GM19240 (cell line): ENCODE measurements around the gene ADGRG7.

Experiments
- DNase-seq: peaks from one replicate; pipeline ENCODE4 v3.0.0; 2011; ENCODE audit warnings: low spot score; ENCODE audit not compliant: insufficient read length

The ADGRG7 gene

DNA sequence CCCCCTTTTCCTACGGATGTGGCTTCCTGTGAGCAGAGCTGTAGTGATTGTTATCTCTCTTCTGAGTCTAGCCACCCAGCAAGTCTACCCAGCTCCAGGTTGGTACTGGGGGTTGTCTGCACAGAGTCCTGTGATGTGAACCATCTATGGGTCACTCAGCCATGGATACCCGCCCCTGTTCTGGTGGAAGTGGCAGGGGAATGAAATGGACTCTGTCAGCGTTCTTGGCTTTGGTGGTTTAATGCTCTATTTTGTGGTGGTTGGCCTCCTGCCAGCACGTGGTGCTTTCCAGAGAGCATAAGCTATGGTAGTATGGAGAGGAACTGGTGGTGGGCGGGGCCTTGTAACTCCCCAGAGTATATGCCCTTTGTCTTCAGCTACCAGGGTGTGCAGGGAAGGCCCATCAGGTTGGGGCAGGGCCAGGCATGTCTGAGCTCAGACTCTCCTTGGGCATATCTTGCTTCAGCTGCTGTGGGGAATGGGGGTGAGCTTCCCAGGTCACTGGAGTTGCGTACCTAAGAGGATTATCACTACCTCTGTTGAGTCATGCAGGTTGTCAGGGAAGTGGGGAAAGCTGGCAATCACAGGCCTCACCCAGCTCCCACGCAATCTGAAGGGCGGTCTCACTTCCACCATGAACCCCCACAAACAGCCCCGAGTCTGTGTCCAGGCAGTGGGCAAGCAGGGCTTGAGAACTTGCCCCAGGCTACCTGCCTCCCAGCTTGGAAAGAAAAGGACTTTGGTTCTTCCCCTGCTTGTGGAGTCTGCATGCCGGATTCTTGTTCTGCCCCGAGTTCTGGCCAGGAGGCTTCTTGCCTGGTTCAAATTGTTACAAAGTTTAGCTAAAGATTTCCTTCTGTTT, 9.0 kb upstream of the ADGRG7 start:
- DNase-seq, result no peak

DNA sequence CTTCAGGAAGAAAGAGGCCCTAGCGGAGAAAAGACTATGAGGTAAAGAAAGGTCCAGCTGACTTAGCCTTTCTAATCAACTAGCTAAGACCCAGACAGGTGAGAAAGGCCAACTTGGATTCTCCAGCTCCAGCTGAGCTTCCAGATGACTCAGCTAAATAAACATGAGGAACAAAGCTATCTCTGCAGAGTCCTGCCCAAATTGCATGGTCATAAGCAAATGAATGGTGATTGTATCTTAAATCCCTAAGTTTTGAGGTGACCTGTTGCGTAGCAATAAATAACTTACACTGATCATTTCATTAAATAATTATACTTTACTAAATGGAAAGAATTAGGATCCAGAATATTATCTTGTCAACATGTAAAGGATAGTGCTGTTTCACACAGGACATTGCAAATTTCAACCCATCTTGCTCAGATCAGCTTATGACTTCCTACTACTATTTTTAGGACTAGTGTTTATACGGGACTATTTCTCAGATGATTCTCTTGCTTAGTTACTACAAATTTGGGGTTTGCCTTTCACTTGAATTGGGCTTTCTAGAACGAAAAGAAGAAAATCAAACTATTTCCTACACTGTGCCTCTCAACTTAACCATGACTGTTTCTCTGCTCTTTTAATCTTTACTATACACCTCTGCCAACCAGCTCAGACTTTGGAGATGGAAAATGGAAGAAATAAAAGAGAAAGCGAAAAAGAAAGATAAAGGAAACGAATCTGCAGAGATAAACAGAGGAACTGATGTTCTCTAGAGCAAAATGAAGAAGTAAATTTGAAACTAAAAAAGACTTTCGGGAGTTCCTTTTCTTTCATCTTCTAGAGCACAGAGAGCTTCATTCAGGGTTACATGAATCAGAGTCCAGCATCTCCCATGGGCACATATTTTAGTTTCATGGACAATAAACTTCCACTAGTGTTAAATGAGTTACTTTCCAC, 6.6 kb upstream of the ADGRG7 start:
- DNase-seq, result no peak

DNA sequence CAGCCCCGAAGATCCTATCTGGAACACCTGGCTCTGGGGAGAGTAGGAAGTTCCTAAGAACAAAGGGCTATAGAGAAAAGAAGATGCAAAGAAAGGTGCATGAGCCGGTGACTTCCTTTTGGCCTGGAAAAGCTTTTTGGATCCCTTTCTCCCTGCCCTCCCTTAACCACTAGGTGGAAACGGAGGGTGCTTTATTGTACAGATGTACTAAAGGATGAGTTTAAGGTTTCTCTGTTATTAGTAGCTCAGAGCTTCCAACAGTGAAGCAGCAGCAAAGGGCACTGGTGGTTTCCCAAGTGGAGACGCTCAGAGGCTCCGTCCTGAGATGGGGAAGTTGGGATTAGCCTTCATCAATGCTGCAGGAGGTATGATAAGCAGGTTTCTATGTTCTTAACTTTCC, 5.9 kb upstream of the ADGRG7 start:
- no peak for DNase-seq

DNA sequence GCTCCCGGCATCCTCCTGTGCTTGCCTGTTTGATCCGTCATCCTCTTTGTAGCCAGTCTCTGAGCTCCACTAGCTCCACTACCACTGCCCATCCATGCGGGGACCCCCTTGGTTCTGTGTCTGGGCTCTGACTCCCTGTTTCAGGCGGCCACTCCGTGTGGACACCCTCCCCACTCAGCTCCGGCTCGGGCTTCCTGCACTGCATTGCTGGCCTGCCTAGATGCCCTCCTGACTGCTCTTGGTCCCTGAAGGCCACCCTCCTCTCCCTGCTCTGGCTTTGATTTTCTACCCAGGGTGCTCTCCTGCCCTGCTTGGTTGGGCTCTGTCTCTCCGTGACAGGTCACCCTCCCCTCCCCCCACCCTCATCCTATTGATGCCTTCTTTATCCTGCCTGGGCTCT, 4.0 kb upstream of the ADGRG7 start:
- no peak for DNase-seq

DNA sequence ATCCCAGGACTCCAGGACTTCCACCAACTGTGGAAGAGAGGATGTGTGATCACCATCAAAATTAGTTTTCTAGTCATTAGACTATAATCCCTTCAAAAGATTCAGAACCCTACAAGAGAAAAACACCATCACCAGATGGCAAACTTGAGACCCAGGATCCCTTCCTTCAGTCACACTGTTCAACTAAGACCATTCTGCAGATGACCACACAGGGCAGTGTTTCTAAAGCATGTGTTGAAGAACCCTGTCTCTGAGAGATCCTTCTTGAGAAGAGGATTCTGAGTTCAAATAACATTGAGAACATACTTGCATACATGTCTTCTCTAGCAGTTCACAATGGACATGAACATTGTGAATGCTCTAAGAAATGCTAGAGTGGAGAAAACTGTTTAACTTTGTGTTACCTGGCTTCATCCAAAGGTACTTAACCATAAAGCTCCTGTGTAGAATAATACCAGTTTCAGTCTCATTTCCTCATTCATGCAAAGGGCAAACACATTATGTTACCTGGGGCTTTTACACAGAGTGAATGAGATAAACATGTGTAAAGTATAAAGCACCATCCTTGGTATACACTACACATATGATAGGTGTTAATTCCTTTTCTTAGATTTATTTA, 2.4 kb upstream of the ADGRG7 start:
- DNase-seq, result no peak

DNA sequence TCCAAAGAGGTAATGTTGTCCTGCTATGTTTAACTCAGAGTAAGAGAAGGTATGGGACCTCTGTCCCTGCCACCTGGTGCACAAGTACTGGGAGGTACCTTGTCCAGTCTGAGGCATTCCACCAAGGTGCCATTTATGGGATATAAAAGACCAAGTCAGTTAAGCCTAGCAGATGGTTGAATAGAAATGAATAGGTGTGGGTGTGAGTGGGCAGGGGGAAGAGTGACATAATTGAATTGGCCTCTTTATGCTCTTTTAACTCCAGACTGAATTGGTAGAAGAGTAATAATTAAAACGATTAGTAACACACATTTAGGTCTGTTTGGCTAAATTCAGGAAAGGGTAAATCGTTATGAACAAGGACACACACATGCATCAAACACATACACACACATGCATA, 562 bp downstream of the ADGRG7 start:
- DNase-seq, result no peak

DNA sequence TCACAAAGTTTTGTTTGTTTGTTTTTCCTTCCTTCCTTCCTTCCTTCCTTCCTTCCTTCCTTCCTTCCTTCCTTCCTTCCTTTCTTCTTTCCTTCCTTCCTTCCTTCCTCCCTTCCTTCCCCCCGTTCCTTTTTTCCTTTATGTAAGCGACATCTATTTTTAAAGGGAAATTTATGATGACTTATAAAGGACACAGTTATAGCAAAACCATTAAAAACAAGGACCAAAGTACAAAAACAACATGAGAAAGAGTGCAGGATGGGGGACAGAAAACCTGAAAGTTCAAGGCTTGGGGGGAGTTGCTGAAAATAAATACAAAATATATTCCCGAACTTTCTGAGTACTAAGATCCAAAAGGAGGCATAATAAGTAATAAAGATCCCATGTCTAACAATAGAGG, 1.8 kb downstream of the ADGRG7 start:
- no peak for DNase-seq

DNA sequence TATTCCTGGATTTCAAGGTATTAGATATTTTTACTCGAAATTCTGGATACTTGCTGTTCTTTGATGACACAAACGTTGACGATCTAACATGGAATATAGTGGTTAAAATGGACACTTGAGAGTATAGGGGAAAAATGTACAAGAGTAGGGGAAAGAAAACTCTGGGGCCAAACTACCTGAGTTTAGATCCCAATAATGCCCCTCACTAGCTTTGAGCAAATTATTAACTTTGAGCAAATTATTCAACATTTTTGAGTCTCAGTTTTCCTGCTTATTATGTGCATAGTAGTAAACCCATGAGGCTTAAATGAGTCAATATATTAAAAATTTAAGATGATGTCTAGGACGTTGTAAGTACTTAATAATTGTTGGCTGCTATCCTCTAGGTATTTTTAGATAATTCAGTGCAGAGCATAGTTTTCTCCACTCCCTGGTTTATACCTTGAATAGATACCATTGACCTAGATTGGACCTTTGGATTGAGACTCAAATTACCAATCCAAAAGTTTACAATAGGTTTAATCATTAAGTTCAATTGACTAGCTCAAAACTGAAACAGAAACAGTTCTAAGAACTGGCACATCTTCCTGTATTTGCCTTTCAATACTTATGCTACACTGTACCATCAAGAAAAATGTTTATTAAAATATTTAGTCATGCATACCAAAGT, 4.5 kb downstream of the ADGRG7 start:
- no peak for DNase-seq

DNA sequence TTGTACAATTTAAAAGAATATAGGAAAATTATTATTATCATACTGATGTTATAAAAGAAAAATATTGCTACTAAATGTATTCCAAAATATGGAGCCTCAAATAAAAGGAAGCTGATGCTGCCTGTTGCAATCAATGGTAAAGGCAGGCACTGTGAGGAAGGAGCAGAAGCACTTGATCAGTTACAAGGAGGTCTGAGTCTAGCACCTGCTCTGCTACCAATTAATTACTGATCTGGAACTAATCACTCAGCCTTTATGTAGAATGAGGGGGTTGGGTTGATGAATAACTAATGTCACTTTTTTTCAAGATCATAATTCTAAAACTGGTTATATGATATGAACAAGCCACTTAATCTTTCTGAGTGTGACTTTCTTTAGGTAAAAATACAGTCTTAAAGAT, 5.5 kb downstream of the ADGRG7 start:
- no peak for DNase-seq

DNA sequence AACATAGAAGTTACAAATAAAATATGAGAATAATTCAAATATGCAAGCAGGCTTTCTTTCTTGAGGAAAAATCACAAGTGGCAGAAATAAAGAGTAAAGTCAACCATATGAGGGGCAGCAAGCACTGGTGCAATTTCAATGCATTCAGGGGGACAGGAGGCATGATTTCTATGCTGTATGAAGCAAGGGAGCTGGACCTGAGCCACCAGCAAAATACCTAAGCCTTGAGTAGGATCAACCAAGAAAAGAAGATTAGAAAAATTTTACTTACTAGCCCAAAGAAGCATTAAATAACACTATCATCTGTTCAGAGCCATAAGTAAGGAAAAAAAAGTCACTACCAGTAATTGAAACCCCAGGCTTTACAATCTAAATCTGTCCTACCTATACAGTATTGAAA, 6.3 kb downstream of the ADGRG7 start:
- no peak for DNase-seq

DNA sequence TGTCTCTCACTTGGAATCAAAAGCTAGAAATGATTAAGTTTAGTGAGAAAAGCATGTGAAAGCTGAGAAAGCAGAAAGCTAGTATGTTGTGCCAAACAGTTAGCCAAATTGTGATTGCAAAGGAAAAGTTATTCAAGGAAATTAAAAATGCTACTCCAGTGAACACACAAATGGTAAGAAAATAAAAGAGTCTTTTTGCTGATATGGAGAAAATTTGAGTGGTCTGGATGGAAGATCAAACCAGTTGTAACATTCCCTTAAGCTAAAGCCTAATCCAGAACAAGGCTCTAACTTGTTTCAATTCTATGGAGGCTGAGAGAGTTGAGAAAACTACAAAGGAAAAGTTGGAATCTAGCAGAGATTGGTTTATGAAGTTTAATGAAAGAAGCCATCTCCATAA, 11.8 kb downstream of the ADGRG7 start:
- no peak for DNase-seq

DNA sequence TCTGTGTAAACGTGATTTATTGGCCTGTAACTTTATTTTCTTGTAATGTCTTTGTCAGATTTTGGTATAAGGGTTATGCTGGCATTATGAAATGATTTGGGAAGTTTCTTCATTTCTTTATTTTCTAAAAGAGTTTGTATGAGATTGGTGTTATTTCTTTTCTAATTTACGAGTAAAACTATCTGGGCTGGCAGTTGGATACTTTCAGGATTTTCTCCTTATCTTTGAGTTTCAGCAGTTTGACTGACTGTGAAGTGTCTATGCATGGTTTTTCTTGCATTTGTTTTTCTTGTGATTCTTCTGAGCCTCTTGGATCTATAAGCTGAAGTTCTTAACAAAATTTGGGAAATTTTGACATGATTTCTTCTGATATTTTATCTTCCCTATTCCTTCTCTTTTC, 18.1 kb downstream of the ADGRG7 start:
- DNase-seq, result no peak

DNA sequence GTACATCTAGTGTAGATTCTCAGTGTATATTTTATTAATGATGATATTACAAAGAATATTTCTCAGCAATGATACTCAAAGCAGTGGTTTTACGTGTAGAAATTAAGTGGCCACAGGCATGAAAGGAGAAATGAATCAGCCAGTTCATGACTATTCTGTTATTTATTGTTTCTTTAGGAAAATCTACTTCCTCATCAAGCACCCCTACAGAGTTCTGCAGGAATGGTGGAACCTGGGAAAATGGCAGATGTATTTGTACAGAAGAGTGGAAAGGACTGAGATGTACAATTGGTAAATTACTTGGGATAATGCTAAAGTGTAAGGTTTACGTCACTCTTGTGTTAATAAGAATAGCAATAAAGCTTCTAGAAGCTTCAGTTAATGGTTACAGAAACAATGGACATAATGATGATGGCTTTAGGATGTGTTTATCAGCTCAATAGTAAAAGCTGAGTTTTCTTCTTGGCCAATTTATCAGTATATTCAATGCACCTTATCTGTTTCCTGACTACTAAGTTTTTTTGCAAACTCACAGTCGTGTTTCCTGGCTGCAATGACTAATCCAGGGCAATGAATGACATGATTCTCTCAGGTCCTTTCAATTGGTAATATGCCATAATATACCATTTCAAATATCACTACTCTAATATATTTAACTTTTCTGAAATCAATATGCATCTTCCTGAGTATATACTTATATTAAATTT, 20.2 kb downstream of the ADGRG7 start:
- DNase-seq, result no peak

DNA sequence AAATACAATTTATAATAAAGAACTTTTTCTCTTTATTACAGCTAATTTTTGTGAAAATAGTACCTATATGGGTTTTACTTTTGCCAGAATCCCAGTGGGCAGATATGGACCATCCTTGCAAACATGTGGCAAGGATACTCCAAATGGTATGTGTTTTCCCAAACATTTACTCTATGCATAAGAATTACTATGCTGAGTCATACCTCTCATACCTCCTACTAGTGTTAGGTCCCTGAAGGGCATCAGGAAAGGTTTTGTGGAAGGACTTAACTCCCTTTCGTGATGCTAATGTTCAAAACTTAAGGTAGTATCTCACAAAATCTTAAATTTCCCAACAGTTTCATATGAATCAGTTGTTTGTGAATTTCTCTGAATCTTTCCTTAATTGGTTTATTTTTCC, 21.3 kb downstream of the ADGRG7 start:
- no peak for DNase-seq

DNA sequence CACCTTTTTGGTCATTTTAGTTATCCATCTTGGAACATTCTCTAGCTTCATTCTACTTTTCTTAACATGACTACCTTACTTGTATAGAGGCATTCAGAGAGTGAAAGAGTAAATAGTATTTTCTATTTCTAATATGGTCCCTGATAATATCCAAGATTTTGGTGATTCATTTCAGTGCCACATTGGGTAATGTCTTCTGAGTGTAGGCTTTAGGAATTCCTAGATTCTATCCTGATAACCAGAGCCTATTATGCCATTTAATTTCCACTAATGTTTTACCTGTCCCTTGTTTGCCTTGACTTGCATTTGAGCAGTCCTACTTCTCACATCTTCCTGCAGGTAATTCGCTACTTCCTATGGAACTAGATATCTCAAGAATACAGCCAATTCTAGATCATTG, 21.8 kb downstream of the ADGRG7 start:
- no peak for DNase-seq

DNA sequence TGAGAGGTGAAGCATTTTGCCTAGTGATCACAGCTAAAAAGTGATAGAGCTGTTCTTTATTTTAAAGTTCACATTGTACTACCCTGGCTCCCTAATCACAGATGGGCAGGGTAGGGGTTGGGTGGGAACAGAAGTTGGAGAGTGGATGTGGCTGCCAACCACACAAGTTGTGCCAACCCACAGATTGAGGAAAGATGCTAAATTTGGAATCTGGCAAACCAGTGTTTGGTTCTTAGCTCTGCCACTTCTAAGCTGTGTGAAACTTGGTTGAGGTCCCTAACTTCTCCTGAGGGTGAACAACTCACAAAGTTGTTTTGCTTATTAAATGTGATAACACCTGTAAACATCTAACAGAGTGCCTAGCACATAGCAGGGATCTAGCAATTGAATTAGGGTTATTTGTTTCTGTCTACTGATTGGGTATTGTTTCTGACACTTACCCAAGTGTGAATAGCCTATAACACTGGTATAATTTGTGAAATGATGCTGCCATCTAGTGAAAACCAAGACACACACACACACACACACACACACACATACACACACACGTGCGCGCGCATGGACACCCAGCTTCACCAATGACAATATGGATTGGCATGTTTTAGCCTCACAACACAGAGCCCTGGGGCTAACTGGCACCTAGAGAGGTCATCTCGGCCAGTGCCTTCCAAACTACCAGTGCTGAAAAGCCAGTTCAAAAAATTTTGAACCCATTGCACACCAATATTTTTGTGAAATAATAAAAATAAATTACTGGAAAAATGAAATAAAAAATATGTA, 25.3 kb downstream of the ADGRG7 start:
- no peak for DNase-seq

DNA sequence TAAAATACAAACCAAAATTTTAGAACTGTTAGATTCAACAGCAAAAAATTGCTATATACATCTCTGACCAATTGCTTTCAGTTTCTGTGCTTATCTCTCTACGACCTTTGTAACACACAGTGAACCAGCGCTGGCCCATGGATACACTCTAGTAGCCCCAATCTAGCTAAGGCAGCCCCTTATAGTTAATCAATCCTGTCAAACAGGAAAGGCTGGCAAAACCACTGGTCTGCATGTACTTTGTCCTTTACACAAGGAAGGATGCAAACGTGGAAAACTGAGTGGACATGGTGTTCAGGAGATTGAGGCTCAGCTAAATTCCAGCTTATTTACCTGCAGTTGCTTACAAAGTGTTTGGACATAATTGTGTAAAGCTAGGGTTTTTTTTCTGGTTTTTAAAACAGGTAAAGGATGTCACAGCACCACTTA, 25.9 kb downstream of the ADGRG7 start:
- no peak for DNase-seq

DNA sequence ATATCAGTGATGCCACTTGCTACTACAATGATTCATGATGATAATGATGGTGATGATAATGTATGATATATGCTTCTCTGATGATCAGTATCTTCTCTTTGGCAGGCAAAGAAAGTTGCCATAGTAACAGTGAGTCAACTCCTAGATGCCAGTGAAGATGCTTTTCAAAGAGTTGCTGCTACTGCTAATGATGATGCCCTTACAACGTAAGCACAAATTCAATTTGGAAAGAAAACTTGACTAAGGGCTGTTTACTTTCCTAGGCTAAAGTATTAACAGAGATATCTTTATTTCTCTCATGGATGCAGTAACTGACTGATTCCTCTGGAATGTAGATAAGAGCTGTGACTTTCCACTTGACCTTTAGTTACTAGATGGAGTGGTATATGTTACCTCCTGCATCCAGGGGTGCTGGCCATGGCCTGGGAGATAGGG, 27.8 kb downstream of the ADGRG7 start:
- no peak for DNase-seq

DNA sequence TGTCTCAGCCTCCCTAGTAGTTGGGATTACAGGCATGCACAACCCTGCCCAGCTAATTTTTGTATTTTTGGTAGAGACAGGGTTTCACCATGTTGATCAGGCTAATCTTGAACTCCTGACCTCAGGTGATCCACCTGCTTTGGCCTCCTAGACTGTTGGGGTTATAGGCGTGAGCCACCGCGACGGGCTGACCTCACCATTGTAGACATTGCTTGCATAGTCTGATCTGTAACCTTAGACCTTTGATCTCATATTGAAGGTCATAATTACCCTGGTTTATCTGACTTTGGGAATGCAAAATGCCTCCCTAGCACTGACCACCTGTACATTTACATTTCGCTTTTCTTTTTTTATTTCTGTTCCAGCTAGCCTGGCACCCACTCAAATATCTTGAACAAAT, 31.2 kb downstream of the ADGRG7 start:
- DNase-seq, result no peak

DNA sequence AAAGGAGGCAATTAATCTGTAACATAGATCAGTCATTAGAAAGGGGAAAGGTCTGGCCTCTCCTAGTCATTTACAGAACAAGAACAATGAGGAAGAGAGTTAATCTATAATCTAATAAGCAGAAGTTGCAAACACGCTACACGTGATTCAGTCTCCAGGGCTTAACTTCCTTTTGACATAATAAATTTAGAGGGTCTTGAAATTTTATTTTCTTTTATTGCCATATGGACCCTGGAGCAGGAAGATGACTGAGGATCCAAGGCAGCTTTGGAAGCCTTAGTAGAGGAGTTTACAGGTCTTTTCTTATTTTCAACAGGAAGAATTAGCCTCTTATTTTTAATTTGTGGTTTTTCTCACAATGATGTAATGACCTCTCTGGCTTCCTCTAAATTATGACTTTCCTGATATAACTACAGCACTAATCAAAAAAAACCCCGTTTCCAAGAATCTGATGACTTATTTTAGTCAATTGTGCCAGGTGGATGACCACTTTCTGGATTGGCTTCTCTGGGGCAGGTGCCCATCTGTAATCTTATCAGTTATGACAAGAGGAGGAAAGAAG, 32.2 kb downstream of the ADGRG7 start:
- no peak for DNase-seq
